Activated T-helper 17 cell treated with anti-CD3 and anti-CD28 coated beads, Interleukin-2, amount 50 U/mL, for 72 hours (primary cell): ENCODE results near the gene SERPINB7. TPM values are rescaled to one million over a fixed set of nuclear protein-coding genes. Genes with fewer than 3 reads are reported as not detected.
A peak's percentile ranks its signal among the peaks of the same experiment; 100 is the strongest.

ENCODE experiments used
- ATAC-seq: fragments of 150-1000 bp; cut with Tn5 transposase; replicated peaks from 2 replicates; pipeline ENCODE4 v1.10.0; 2021; ENCODE audit warnings: mild to moderate bottlenecking, moderate library complexity
- H3K27ac Mint-ChIP-seq: one replicate; pipeline ENCODE4 v1.8.0; 2022; ENCODE audit warnings: mixed read lengths
- H3K27me3 Mint-ChIP-seq: one replicate; pipeline ENCODE4 v1.8.0; 2022; ENCODE audit warnings: mixed read lengths
- H3K36me3 Mint-ChIP-seq: one replicate; pipeline ENCODE4 v1.8.0; 2022; ENCODE audit warnings: low read depth, mild to moderate bottlenecking, mixed read lengths
- H3K4me1 Mint-ChIP-seq: one replicate; pipeline ENCODE4 v1.8.0; 2022; ENCODE audit warnings: mixed read lengths
- H3K4me3 Mint-ChIP-seq: one replicate; pipeline ENCODE4 v1.8.0; 2022; ENCODE audit warnings: mild to moderate bottlenecking, mixed read lengths
- H3K9me3 Mint-ChIP-seq: one replicate; pipeline ENCODE4 v1.8.0; 2022; ENCODE audit warnings: mixed read lengths
- total RNA-seq, 2 donors: library from RNA; stranded (reverse); gene quantifications; one replicate each; pipeline ENCODE4 v1.2.3, GENCODE V29; 2022

SERPINB7 gene
- total RNA-seq, 2 donors from 2014 or later, result not detected

DNA sequence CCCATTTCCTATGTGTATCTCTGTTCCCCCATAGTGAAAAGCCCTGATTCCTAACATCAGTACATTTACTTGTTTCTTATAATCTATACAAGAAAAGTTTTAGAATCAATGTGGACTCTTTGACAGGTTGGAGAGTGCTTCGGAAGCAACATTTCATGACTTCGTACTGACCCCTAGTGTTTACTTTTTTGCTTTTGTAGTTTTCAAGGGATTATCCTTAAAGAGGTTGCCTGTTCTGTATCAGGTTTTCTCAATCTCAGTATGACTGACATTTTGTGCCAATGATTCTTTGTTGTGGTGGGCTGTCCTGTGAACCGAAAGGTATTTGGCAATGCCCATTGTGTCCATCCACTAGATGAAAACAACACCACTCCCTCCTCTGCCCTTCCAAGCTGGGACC is 69.0 kb downstream of the SERPINB7 start:
- H3K4me1 Mint-ChIP-seq, result no peaks in the 10 kb centered on the region
- no peaks in the 10 kb centered on the region for H3K9me3 Mint-ChIP-seq
- no peak overlapping the region for H3K27ac Mint-ChIP-seq
- no peak overlapping the region for H3K4me3 Mint-ChIP-seq
- ATAC-seq, result no peak
- H3K27me3 Mint-ChIP-seq, result peaks cover 26% of the 10 kb centered on the region
- H3K36me3 Mint-ChIP-seq, result no peaks in the 10 kb centered on the region

DNA sequence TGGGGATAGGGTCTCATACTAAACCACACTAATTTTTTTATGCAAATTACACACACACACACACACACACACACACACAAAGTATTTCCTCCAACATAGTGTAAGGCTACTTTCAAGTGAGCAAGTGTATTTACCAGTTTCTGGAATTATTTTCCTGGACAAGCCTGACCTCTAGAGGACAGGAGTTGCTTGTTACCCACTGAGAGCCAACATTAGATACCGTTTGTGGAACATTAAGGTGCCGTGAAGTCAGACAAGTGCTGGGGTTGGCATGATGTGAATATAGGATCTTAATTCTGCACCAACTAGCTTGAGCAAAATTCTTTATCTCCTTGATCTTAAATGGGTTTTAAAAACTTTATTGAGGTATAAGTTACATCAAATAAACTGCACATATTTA is 72.9 kb downstream of the SERPINB7 start:
- no peaks in the 10 kb centered on the region for H3K9me3 Mint-ChIP-seq
- H3K27me3 Mint-ChIP-seq, result peaks cover 13% of the 10 kb centered on the region
- no peaks in the 10 kb centered on the region for H3K4me1 Mint-ChIP-seq
- no peaks in the 10 kb centered on the region for H3K36me3 Mint-ChIP-seq
- no peak overlapping the region for H3K27ac Mint-ChIP-seq
- ATAC-seq, result peak; percentile 23
- H3K4me3 Mint-ChIP-seq, result no peak overlapping the region

DNA sequence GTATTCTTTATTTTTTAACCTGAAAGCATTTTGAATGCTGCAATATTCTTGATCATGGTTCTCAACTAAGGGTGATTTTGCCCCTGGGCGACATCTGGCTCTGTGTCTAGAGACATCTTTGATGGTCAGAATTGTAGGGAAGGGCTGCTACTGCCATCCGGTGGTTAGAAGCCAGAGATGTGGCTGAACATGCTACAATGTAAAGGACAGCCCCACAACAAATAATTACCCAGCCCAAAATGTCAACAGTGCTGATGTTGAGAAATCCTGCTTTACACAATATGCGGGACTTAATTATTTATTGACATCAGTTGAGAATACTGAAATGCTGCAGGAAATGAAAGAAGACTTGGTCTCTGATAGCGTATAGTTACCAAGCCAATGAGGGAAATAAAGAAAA is 74.8 kb downstream of the SERPINB7 start:
- no peak for ATAC-seq
- no peaks in the 10 kb centered on the region for H3K9me3 Mint-ChIP-seq
- H3K36me3 Mint-ChIP-seq, result no peaks in the 10 kb centered on the region
- H3K4me3 Mint-ChIP-seq, result no peak overlapping the region
- H3K27me3 Mint-ChIP-seq, result peaks cover 9% of the 10 kb centered on the region
- no peak overlapping the region for H3K27ac Mint-ChIP-seq
- no peaks in the 10 kb centered on the region for H3K4me1 Mint-ChIP-seq

DNA sequence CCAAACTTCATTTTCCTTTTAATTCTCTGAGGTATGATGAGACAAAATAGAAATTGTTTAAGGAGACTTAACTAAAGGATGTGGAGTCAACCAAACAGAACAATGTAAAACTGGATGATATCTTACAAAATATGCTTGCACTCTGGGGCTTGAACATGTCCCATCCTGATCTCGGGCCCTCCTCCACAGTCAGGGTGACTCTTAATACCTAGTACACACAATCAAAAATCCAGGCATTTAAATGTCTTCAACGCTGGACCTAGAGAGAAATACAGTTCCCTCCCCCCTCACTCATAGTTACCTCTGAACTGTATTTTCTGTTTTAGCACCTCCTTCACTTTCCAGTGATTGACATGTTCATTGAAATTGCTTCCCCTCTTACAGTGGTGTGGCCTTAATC is 75.4 kb downstream of the SERPINB7 start:
- no peak for ATAC-seq
- Mint-ChIP-seq H3K4me1 (no peaks in the 10 kb centered on the region), H3K4me3 (no peak overlapping the region), H3K9me3 (no peaks in the 10 kb centered on the region), H3K27me3 (peaks cover 6% of the 10 kb centered on the region), H3K27ac (no peak overlapping the region), H3K36me3 (no peaks in the 10 kb centered on the region)

Other genes with a start within 250 kb of the SERPINB7 start
- not detected for gene SERPINB12, start 233.0 kb upstream of the SERPINB7 start, total RNA-seq
- gene SERPINB13, start 188.1 kb upstream of the SERPINB7 start, total RNA-seq, result not detected
- gene SERPINB4, start 131.2 kb upstream of the SERPINB7 start, total RNA-seq, result not detected
- gene SERPINB3, start 113.5 kb upstream of the SERPINB7 start, total RNA-seq, result not detected
- not detected for gene SERPINB11, start 72.5 kb upstream of the SERPINB7 start, total RNA-seq
- not detected for gene SERPINB2, start 112.3 kb downstream of the SERPINB7 start, total RNA-seq
- not detected for gene SERPINB10, start 132.5 kb downstream of the SERPINB7 start, total RNA-seq
- gene HMSD, start 173.9 kb downstream of the SERPINB7 start, total RNA-seq, result 10 to 100 TPM in 1 of 2 donors, 1 to 10 TPM in 1; 3.3 to 24.2 TPM
- gene SERPINB8, start 194.7 kb downstream of the SERPINB7 start, total RNA-seq, result 10 to 100 TPM; 16.5 to 19.1 TPM